ENCODE data around the gene CST11.

- TF ChIP-seq CTCF (IDR thresholded peaks at IDR 0.05) (no peak), POLR2A (IDR thresholded peaks at IDR 0.05) (no peak)
These were observed 8.5 kb upstream of the CST11 start for GRCh38 chr20:23461180-23461579.

All from gastroesophageal sphincter (tissue), 3 donors.